ENCODE data around the gene HDGF. TPM values are rescaled to one million over a fixed set of nuclear protein-coding genes. Genes with fewer than 3 reads are reported as not detected.

Gene HDGF
- total RNA-seq: 227 and 275 TPM in 2 replicates

DNA sequence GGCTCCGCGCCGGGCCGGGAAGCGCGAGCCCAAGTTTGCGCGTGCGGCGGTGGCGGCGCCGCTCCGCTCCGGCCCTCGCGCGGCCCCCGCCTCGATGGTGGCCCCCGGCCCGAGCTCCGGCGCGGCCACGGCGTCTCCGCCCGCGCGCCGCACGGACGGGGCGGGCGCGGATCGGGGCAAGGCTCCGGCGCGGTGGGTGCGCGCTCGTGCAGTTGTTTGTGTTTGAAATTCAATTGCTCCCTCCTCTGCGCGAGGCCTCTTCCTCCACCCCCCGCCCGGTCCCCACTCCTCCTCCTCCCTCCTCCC lies at the start of gene HDGF:
HDGF (minus strand) TSS at position 225 of the 306 bp plus-strand sequence. CDS start 246 bp downstream, outside the sequence.

DNA sequence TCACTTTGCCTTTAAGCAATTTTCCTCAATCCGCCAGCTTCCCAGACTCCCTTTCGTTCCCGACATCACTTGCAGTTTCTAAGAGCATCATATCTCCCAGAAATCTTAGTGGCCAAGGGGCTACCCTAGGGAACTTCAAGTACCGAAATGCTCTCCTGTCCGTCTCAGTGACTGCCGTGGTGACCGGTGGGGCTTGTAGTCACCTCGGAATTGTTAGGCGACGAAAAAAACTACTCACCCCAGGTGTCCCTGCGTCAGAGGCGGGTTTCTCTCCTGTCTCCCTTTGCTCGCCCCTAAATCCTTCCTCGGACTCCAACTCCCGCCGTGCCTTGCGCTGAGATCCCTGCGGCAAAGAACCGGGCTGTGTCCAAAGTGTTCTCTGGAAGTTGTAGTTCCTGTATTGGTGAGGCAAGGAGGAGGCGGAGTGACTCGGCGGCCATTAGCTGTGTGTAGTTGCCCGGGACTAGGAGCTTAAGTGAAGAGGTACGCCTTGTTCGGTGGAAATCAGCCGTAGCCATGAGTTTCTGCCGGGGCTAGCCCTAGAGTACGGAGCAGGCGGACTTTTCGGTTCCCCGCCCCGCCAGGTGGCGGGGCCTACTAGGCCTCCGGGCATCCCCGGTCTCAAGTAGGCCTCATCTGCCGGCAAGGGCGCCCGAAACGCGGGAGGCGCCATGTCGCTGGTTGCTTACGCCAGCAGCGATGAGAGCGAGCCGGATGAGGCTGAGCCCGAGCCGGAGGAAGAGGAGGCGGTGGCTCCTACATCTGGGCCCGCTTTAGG lies 15.8 kb upstream of the HDGF start, which contains the start of gene PRCC:
PRCC (plus strand) TSS at position 435 of the 778 bp plus-strand sequence; CDS start at position 672, 237 bp downstream.

DNA sequence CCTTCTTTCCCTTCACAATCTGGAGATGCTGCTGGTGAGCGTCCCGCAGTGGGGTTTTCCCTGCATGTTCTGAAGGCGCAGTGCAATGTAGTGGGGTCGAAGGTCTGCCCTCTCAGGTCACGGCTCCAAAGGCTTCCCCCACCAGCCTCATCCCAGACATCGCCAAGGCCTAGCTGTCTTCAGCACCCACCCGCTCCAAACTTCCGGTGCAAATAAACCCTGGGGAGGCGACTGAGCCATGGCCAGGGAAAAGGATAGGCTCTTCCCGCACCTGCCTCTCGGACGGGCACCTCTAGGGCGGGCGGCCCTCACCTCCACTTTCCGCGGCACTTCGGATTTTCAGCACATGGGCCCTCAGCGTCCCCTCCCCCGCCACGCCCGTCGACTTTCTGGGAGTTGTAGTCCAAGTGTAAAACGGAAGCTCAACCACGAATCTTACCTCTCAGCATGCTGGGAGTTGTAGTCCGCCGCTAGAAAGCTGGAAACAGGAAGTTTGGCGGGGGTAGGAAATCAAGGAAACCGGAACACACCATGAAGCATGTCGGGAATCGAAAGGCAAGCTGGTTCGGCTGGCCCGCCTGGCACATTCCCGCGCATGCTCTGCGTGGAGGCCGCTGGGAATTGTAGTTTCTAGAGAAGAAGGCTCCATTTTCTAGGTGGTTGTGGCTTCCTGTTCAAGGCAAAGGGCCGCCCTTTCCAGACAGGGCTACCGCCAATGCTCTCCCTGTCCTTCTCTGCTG lies 10.6 kb downstream of the HDGF start, which contains the start of gene MRPL24:
MRPL24 (minus strand) TSS at position 348 of the 740 bp plus-strand sequence. CDS start 2,384 bp downstream, outside the sequence.

DNA sequence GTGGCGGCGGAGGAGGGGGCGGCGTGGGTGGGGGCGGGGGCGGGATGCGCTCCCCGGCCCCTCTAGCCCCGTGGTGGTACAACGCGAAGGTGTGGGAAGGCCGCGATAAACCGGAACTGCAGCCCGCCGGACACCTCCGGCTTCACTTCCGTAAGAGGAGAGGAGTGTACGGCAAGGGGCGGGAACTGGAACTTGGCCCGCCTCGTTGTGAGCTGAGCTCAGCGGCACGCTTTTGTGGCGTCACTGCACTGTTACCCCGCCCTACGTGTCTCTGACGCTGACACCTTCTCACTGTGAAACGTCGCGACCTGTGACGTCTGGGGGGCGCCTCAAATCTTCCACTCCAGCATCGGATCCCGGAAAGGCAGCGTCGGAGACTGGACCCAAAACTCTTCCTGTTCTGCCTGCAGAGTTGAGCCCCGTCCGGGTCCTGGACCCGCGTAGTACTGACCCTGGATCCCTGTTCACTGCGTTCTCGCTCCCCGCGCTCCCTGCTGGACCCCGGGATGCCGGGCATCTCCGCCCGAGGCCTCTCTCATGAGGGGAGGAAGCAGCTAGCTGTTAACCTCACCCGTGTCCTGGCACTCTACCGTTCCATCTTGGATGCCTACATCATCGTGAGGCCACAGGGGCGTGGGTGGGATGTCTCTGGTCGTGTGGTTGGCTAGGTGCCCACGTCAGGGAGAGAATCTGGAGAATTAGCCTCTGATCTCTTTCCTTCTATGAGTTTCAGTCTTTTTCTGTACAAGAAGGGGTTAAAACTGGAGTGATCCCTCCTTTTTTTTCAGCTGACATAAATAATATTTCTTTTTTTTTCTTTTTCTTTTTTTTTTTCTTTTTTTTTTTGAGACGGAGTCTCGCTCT lies 22.6 kb downstream of the HDGF start, which contains the start of gene ISG20L2:
ISG20L2 (minus strand) TSS at position 168 of the 864 bp plus-strand sequence. CDS start 1,114 bp downstream, outside the sequence.

DNA sequence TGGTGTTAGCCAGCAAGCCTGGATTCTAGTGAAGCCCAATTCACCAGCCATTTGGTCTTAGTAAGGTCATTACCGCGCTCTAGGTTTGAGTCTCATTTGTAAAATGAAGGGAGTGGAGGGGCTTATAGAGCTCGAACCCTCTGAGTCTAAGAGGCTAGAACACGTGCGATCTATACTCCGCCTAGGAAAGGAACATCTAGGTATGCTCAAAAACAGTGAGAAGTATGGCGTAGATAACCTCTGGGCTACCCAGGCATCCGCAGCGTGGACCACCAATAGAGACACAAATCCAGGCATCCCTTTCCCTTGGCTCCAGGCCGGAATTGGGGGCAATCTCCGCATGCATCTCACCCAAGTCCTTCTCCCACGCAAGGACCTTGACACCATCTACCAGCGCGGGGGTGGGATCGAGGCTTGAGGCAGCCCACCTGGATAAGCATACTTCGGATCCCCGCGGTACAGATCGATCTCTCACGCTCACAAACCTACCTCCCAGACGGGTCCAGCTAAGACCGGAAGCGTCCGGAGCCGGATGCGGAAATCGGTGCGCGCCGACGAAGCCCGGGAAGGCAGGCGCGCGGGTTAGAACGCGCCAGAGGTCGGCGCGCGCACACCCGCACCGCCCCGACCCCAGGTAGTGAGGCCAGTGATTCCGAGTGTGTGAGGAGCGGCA lies 23.4 kb downstream of the HDGF start, which contains the start of gene METTL25B:
METTL25B (plus strand) TSS at position 544 of the 673 bp plus-strand sequence. CDS start 636 bp downstream, outside the sequence.

DNA sequence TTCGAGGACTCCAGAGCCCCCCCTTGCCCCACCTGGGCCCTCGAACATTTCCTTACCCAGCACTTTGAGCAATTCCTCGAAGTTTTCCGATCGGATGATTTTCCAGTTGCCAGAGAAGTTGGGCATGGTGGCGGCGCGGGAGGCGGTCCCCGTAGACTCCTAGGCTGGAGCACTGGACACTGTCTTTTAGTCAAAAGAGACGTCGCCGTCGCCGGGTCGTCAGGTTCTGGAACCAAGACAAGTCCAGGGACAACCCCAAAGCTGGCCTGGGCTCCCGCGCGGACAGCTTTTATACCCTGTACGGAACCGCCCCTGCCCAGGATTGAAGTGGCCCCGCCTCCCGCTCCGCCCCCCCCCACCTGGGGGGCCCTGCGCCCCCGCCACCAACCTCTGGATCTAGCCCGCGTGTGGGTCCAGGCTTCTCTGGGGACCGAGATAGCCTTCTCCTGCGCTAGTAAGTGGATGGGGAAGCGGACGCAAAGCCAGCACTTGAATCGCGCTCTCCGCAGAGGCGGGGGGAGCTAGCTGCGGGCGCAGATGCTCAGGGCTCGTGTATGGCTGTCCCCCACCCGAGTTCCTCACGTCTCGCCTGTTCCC lies 46.1 kb downstream of the HDGF start, which contains the start of gene CRABP2:
CRABP2 (minus strand) TSS at position 263 of the 597 bp plus-strand sequence; CDS start at position 126, 137 bp downstream.

Other genes with a start within 250 kb of the HDGF start
- 32.6 and 51.6 TPM in 2 replicates for gene IQGAP3, start 179.1 kb downstream of the HDGF start, total RNA-seq
- gene TTC24, start 172.0 kb downstream of the HDGF start, total RNA-seq: not detected in 2 replicates
- 69.1 and 79.3 TPM in 2 replicates for gene NAXE, start 159.9 kb downstream of the HDGF start, total RNA-seq
- gene GPATCH4, start 150.2 kb downstream of the HDGF start, total RNA-seq: 26.1 and 30.9 TPM in 2 replicates
- not detected in 2 replicates for gene HAPLN2, start 132.3 kb downstream of the HDGF start, total RNA-seq
- gene BCAN, start 109.6 kb downstream of the HDGF start, total RNA-seq: not detected in 2 replicates
- gene NES, start 74.3 kb downstream of the HDGF start, total RNA-seq: 240 and 287 TPM in 2 replicates
- 0.72 and 1.2 TPM in 2 replicates for gene CRABP2, start 46.1 kb downstream of the HDGF start, total RNA-seq
- gene METTL25B, start 23.2 kb downstream of the HDGF start, total RNA-seq: 10.0 and 13.0 TPM in 2 replicates
- 28.3 and 30.5 TPM in 2 replicates for gene ISG20L2, start 22.9 kb downstream of the HDGF start, total RNA-seq
- 42.4 and 46.3 TPM in 2 replicates for gene MRPL24, start 10.6 kb downstream of the HDGF start, total RNA-seq
- gene PRCC, start 15.9 kb upstream of the HDGF start, total RNA-seq: 29.5 and 31.9 TPM in 2 replicates
- 0.27 and 0.65 TPM in 2 replicates for gene SH2D2A, start 65.2 kb upstream of the HDGF start, total RNA-seq
- gene INSRR, start 107.4 kb upstream of the HDGF start, total RNA-seq: not detected in 2 replicates
- not detected in 2 replicates for gene NTRK1, start 109.2 kb upstream of the HDGF start, total RNA-seq
- 45.9 and 50.5 TPM in 2 replicates for gene PEAR1, start 142.0 kb upstream of the HDGF start, total RNA-seq
- 0.27 and 0.36 TPM in 2 replicates for gene LRRC71, start 169.0 kb upstream of the HDGF start, total RNA-seq